HG03457 (cell line): ENCODE data around the gene ARHGEF17.

ENCODE experiments used
- ATAC-seq: cut with Tn5 transposase; IDR thresholded peaks from one replicate; pipeline ENCODE4 v1.9.1; 2021; ENCODE audit warnings: moderate number of reproducible peaks; ENCODE audit not compliant: unreplicated experiment

ARHGEF17 gene

GRCh38 chr11:73404048-73404447, 96.0 kb downstream of the ARHGEF17 start:
- no peak for ATAC-seq

- ATAC-seq = no peak
Measured at GRCh38 chr11:73404506-73405145, 96.5 kb downstream of the ARHGEF17 start.

DNA sequence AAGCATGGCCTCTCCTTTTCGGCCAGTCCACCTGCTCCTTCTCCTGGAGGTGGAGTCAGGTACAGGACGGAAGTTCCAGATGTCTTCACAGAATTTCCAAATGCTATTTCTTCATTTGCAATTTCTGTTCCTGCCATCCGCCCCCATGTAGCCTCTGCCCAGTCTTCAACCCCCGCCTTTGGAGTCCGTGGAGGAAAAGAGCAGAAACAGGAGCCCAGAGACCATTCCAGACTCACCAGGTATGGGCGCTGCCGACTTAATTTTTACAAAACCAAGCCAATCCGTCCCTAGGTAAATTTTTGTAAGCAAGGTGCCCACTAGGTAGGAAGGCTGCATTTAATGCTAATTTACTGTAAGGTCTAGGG, 97.1 kb downstream of the ARHGEF17 start:
- ATAC-seq = no peak

DNA sequence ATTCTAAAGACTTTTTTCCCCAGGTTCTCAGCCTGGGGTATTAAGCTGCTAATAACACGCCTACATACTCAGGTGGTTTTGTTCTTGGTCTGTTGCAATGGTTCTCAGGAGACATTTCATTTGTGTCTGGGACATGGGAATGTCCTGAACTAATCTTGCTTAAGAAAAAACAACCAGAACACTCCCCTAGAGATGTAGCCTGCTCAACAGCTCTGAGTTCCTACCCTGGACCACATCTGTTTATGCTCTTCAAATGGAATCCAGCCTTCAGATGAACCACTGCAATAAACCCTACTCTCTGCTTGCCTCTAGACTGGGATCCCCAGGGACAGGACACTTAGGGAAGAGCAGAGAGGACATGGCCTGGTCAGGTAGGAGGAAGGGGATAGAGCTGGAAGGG, 98.1 kb downstream of the ARHGEF17 start:
- no peak for ATAC-seq

- ATAC-seq = no peak
Measured at GRCh38 chr11:73406619-73407018, 98.5 kb downstream of the ARHGEF17 start.

DNA sequence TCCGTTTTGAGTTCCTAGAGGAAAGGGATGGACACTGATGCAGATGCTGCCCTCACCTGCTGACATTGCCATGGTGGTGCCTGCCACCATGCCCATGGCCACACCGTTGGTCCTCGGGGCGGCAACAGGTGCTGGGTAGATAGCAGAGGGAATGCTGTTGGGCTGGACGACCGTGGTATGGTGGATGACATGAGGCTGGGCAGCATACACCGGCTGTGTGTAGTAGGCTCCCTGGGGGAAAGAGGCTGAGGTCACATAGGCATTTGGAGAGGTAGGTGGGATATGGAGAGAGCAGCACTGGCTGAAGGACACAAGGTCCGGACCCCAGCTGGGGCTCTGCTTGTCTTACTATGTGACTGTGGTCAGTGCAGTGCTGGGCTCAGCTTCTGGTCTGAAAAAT, 101.4 kb downstream of the ARHGEF17 start:
- no peak for ATAC-seq

- ATAC-seq = no peak
Measured at GRCh38 chr11:73410627-73411026, 102.6 kb downstream of the ARHGEF17 start.

DNA sequence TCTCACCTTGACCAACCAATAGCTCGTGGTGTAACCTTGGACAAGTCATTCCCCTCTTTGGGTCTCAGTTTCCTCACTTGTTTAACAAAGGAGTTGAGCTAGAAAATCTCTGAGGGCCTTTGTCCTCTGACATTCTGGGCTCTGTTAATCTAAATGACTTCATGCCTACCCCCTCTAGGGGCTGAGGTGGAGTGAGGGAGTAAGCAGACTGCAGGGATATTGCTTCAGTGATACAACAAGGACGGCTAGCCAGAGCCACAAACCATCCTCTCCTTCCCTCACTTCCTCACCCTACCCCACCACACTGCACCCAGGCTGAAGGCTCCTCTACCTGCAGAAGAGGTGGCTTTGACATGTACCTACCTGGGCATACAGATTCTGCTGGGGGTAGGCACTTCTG, 103.0 kb downstream of the ARHGEF17 start:
- ATAC-seq = no peak

GRCh38 chr11:73412308-73412707, 104.2 kb downstream of the ARHGEF17 start:
- no peak for ATAC-seq

DNA sequence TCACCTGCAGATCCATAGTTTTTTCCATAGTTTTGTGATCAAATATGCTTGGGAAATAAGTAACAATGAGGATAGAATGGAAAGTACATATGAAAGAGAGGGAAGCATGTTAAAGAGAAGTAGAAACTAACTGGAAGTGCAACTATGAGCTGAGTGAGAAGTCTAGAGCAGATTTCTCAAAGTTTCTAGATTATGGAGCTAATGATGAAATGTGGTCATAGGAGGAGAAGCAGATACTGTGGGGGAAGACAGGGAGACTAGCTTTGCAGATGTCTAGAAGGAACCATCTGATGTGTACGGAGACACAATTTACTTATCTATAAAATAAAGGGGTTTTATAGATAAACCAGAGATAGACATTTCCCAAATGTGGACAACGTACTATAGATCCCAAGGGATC, 105.2 kb downstream of the ARHGEF17 start:
- no peak for ATAC-seq

DNA sequence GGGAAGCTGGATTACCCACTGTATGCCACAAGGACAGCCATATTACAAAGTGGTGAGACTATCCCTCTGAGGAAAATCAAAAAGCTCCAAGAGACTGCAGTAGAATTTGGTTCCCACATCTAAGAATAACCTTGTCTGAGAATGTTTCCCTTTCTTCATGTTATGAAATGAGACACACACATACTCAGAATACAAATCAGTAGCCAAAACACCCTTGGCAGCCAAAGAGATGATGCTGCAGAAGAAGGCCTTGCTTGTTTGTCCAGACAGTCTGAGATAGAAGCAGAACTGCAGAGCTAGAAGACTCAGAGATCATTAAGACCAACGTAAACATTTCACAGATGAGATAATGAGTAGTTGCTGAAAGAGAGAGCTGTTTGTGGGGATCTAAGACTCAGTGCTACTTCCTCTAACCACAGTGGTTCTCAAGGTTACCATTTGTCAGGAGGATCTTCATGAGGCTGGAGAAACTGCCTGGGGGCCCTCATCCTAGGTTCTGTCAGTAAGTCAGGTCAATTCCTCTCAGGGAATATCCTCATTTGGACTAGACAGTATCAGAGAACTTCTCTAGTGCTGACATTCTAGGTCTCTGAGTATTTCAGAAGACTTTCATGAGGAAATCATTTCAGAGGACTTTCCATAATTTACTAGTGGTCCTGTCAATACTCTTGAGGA, 107.0 kb downstream of the ARHGEF17 start:
- no peak for ATAC-seq

DNA sequence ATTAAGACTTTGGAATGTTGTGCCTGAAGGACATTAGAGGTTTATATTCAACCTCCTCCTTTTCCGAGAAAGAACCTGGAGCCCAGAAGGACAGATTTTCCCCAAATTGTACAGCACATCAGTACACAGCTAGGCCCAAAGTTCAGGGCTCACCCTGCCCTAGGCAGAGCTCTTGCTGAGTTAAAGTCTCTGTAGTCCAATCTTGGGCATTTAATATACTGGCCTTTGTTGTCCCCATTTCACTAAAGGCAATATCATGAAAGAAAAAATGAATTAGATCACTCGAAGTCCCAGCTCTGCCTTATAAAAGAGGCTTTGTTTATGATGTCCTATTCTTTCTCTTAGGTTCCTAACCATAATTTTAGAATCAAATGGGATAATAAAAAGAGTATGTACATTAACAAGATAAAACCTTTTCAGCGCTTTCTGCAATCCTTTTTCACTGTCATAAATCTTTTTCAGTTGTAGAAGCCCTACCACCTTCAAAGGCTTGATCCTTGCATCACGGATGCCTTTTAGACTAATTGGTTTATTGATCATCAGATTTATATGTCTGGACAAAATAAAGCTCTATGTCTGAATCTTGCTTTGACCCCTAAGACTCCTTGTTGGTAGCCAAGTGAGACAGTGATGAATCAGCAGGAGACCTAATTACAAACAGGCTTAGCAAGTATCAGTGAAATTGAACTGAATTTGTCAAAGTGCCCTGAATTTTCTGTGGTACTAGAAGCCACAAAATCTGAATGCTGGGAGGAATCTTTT, 108.0 kb downstream of the ARHGEF17 start:
- no peak for ATAC-seq

DNA sequence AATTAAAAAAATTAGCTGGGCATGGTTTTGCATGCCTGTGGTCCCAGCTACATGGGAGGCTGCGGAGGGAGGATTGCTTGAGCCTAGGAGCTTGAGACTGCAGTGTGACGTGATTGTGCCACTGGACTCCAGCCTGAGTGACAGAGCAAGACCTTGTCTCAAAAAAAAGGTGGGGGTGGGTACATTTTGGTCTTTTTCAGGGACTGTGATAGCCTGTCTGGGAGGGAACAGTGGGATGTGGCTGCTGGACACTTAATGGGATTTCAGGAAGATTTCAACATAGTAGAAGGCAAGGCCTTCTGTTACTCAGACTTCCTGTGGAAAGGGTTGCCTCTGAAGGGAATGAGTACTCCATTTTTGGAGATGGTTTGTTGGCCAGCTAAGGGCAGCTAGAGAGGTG, 108.7 kb downstream of the ARHGEF17 start:
- ATAC-seq = no peak
